OCI-LY7 (cell line): ENCODE measurements around the gene C1GALT1.

ENCODE experiments used
- EZH2phosphoT487 ChIP-seq: fragments of 200-600 bp; sonication (generic); IDR thresholded peaks from 2 replicates; pipeline ENCODE4 v1.6.1; 2018; ENCODE audit warnings: low read depth, borderline replicate concordance, mild to moderate bottlenecking, mixed run types, antibody characterized with exemption, low read length, moderate library complexity, mixed read lengths
- TF ChIP-seq, protein P1 (sequence below): fragments of 200-600 bp; sonication (generic); conservative IDR thresholded peaks from 2 replicates; pipeline ENCODE4 v1.5.1; 2014; ENCODE audit warnings: mild to moderate bottlenecking, antibody characterized with exemption, low read length, moderate library complexity, mixed read lengths

DNA sequence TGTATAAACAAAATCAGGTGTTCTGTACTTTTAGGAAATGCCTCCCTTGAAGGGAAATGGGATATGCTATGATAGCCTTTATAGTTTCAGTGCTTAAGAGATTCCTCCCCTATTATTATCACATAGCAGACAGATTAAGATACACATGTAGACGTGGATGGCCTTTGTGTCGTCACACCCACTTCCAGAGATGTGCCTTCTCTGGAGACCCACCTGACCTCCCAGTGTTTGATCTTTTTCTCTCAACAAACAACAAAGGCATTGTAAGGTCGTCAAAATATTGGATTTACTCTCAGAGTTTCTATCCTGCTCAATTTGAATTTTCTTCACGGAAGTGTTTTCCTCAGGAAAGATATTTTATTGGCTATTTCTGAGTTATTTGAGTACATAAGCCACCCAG lies 25.7 kb upstream of the C1GALT1 start:
- TF ChIP-seq EZH2phosphoT487 = no peak
- TF ChIP-seq, protein P1, sequence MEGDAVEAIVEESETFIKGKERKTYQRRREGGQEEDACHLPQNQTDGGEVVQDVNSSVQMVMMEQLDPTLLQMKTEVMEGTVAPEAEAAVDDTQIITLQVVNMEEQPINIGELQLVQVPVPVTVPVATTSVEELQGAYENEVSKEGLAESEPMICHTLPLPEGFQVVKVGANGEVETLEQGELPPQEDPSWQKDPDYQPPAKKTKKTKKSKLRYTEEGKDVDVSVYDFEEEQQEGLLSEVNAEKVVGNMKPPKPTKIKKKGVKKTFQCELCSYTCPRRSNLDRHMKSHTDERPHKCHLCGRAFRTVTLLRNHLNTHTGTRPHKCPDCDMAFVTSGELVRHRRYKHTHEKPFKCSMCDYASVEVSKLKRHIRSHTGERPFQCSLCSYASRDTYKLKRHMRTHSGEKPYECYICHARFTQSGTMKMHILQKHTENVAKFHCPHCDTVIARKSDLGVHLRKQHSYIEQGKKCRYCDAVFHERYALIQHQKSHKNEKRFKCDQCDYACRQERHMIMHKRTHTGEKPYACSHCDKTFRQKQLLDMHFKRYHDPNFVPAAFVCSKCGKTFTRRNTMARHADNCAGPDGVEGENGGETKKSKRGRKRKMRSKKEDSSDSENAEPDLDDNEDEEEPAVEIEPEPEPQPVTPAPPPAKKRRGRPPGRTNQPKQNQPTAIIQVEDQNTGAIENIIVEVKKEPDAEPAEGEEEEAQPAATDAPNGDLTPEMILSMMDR = no peak
